GM12878 (cell line): ENCODE data around the gene BRD2. TPM values are rescaled to one million over a fixed set of nuclear protein-coding genes. Genes with fewer than 3 reads are reported as not detected.

Experiments
- ATAC-seq: fragments of 200-7000 bp; cut with Tn5 transposase; 3 replicates; pipeline ENCODE4 v1.9.1; 2020; ENCODE audit warnings: mild to moderate bottlenecking, moderate library complexity
- BruUV-seq: library from RNA; stranded (reverse); fragments of 400-500 nt; replicated peaks from 2 replicates; lab custom pipeline; 2021; lab: Mats Ljungman, UMichigan
- CTCF ChIA-PET: fragments of 300-600 bp; sonication (Branson Sonifier 250); formaldehyde crosslinking; extraction: SDS; loops from one replicate; lab custom pipeline; 2021; ENCODE audit warnings: inconsistent platforms; lab: Yijun Ruan, JAX
- POLR2A ChIA-PET: fragments of 350-600 bp; formaldehyde crosslinking; extraction: SDS; loops from one replicate; lab custom pipeline; 2021; ENCODE audit warnings: inconsistent platforms; lab: Charles Lee
- RAD21 ChIA-PET: fragments of 300-600 bp; sonication (Branson Sonifier 250); formaldehyde crosslinking; loops from one replicate; lab custom pipeline; 2023; ENCODE audit warnings: antibody characterized with exemption; ENCODE audit not compliant: unreplicated experiment; lab: Charles Lee
- SMC1A ChIA-PET: fragments of 300-600 bp; sonication (Branson Sonifier 250); formaldehyde crosslinking; loops from one replicate; lab custom pipeline; 2023; ENCODE audit not compliant: unreplicated experiment, uncharacterized antibody; lab: Charles Lee
- DNase-seq: peaks from one replicate; pipeline ENCODE4 v3.0.0-alpha.2; 2011; ENCODE audit warnings: low read depth, low spot score
- FAIRE-seq: peaks from 3 replicates; lab custom pipeline; 2011; peaks lifted over from hg19 to GRCh38; lab: Jason Lieb, UNC
- H2AFZ ChIP-seq: 2 replicates; pipeline ENCODE4 v1.6.0; 2011; ENCODE audit warnings: low read depth, low read length, control low read depth; ENCODE audit not compliant: control insufficient read depth
- H3K27ac ChIP-seq: 2 replicates; pipeline ENCODE4 v1.5.1; 2011; ENCODE audit warnings: control low read depth; ENCODE audit not compliant: control insufficient read depth, insufficient read depth
- H3K27me3 ChIP-seq, 2 experiments: replicated peaks in 1 of 2; 2 replicates each; pipeline versions ENCODE4 v1.6.0 to v1.6.1; 2011; ENCODE audit warnings: low read length in 1 of 2; ENCODE audit not compliant: control insufficient read depth in 2 of 2, insufficient read depth in 2 of 2
- H3K36me3 ChIP-seq, 2 experiments: 2 replicates each; pipeline ENCODE4 v1.5.1; 2011; ENCODE audit warnings: low read length in 1 of 2; ENCODE audit not compliant: control insufficient read depth in 2 of 2, insufficient read depth in 2 of 2
- H3K4me1 ChIP-seq: 2 replicates; pipeline ENCODE4 v1.6.1; 2011; ENCODE audit warnings: mild to moderate bottlenecking, low read length, moderate library complexity, mixed read lengths; ENCODE audit not compliant: control insufficient read depth, insufficient read depth
- H3K4me2 ChIP-seq: 2 replicates; pipeline ENCODE4 v1.6.0; 2011; ENCODE audit warnings: control low read depth; ENCODE audit not compliant: control insufficient read depth, insufficient read depth
- H3K4me3 ChIP-seq: fragments of 200-600 bp; sonication (generic); 2 replicates; pipeline ENCODE4 v1.5.1; 2016
- H3K79me2 ChIP-seq: 2 replicates; pipeline ENCODE4 v1.6.0; 2011; ENCODE audit warnings: low read length; ENCODE audit not compliant: control insufficient read depth, insufficient read depth
- H3K9ac ChIP-seq: 2 replicates; pipeline ENCODE4 v1.8.0; 2011; ENCODE audit warnings: low read length, control low read depth, mixed read lengths; ENCODE audit not compliant: control insufficient read depth, insufficient read depth
- H3K9me3 ChIP-seq: replicated peaks from 3 replicates; pipeline ENCODE4 v1.5.1; 2011; ENCODE audit warnings: mild to moderate bottlenecking, low read length; ENCODE audit not compliant: control insufficient read depth, insufficient read depth
- H4K20me1 ChIP-seq: 2 replicates; pipeline ENCODE4 v1.6.0; 2011; ENCODE audit not compliant: control insufficient read depth, insufficient read depth
- BCL11A ChIP-seq: IDR thresholded peaks from 2 replicates; pipeline ENCODE4 v1.6.1; 2011; ENCODE audit warnings: low read depth, low read length
- BHLHE40 ChIP-seq, 2 experiments: fragments of 450-650 bp in 1 of 2; IDR thresholded peaks; 2 replicates each; pipeline ENCODE4 v1.6.1; 2011 to 2017; ENCODE audit warnings: low read depth in 2 of 2, borderline replicate concordance in 1 of 2, improper control_type of control experiment in 1 of 2, low read length in 1 of 2, mild to moderate bottlenecking in 1 of 2
- CBFB ChIP-seq: IDR thresholded peaks from 2 replicates; pipeline ENCODE4 v1.6.1; 2016; ENCODE audit warnings: antibody characterized with exemption, low read depth
- CEBPB ChIP-seq, 2 experiments: fragments of 150-350 bp in 1 of 2; IDR thresholded peaks; 2 replicates each; pipeline ENCODE4 v1.6.1; 2012 to 2014; ENCODE audit warnings: low read depth in 2 of 2, low read length in 2 of 2, borderline replicate concordance in 1 of 2, inconsistent platforms in 1 of 2
- CHD1 ChIP-seq: IDR thresholded peaks from 2 replicates; pipeline ENCODE4 v1.6.1; 2012; ENCODE audit warnings: low read depth, low read length, improper control_type of control experiment
- CHD2 ChIP-seq: IDR thresholded peaks from 2 replicates; pipeline ENCODE4 v1.6.1; 2011; ENCODE audit warnings: low read depth, low read length, improper control_type of control experiment, borderline replicate concordance
- CREB1 ChIP-seq: IDR thresholded peaks from 2 replicates; pipeline ENCODE4 v1.6.1; 2012; ENCODE audit warnings: low read depth, mild to moderate bottlenecking, inconsistent platforms
- HDAC2 ChIP-seq: fragments of 200-600 bp; sonication (generic); IDR thresholded peaks from 2 replicates; pipeline ENCODE4 v1.6.1; 2017
- HDAC6 ChIP-seq: fragments of 200-600 bp; sonication (generic); IDR thresholded peaks from one replicate; pipeline ENCODE4 v1.8.0; 2017; ENCODE audit warnings: antibody characterized with exemption; ENCODE audit not compliant: unreplicated experiment
- MEF2B ChIP-seq: fragments of 450-650 bp; IDR thresholded peaks from 2 replicates; pipeline ENCODE4 v1.6.1; 2018; ENCODE audit warnings: mild to moderate bottlenecking, moderate library complexity; ENCODE audit not compliant: partially characterized antibody, poor library complexity, severe bottlenecking
- NR2C2 ChIP-seq: IDR thresholded peaks from 2 replicates; pipeline ENCODE4 v1.6.1; 2011; ENCODE audit warnings: borderline replicate concordance, low read depth; ENCODE audit not compliant: control insufficient read depth, insufficient read length
- RAD21 ChIP-seq: IDR thresholded peaks from 2 replicates; pipeline ENCODE4 v1.6.1; 2011; ENCODE audit warnings: mild to moderate bottlenecking, low read depth, low read length, moderate library complexity; ENCODE audit not compliant: insufficient read depth
- SP1 ChIP-seq: IDR thresholded peaks from one replicate; pipeline ENCODE4 v1.6.1; 2011; ENCODE audit warnings: low read depth, low read length
- SREBF2 ChIP-seq: IDR thresholded peaks from 2 replicates; pipeline ENCODE4 v1.6.1; 2012; ENCODE audit warnings: mild to moderate bottlenecking, low read length
- WRNIP1 ChIP-seq: IDR thresholded peaks from 2 replicates; pipeline ENCODE4 v1.6.1; 2011; ENCODE audit warnings: low read depth, low read length, improper control_type of control experiment, borderline replicate concordance
- YBX1 ChIP-seq: fragments of 450-650 bp; IDR thresholded peaks from 2 replicates; pipeline ENCODE4 v1.6.1; 2016; ENCODE audit warnings: antibody characterized with exemption
- WGBS: methylation state at CpG from one replicate; pipeline ENCODE4 v1.1.6; 2016; ENCODE audit warnings: low lambda C conversion rate; ENCODE audit not compliant: insufficient replicate concordance, insufficient coverage; ENCODE audit errors: missing lambda C conversion rate; 5-methylcytosine and 5-hydroxymethylcytosine counted together
- in situ Hi-C: fragments of 300-500 bp; cut with MboI; formaldehyde crosslinking; loops from 9 replicates; pipeline ENCODE4 v1.14.3; 2018; ENCODE audit warnings: mixed read lengths
- intact Hi-C: fragments of 100-400 bp; cut with micrococcal nuclease; formaldehyde crosslinking; loops from one replicate; pipeline ENCODE4 v1.14.2; 2022; ENCODE audit not compliant: unreplicated experiment
- polyA plus RNA-seq, 11 experiments: library from polyadenylated mRNA; depleted of rRNA in 4 of 11; unstranded in 6 of 11; stranded (reverse) in 5 of 11; fragments of >200 nt; fragmentation: Nextera tagmentation in 4 of 11; fragmentation: Illumina TruSeq in 1 of 11; extraction: Ambion mirVana in 4 of 11; extraction: Trizol in 1 of 11; gene quantifications; 1 replicate in 1 of 11; 2 replicates in 10 of 11; pipeline versions ENCODE4 v1.2.1 to v1.2.3, GENCODE V29; 2011 to 2016; ENCODE audit warnings: inconsistent platforms in 2 of 11, missing spikeins in 2 of 11, low read depth in 1 of 11
- total RNA-seq, 4 experiments: library from RNA; depleted of rRNA in 3 of 4; stranded (reverse); fragments of >200 nt in 3 of 4; fragmentation: Illumina TruSeq in 1 of 4; extraction: Trizol in 1 of 4; gene quantifications; 2 replicates each; pipeline versions ENCODE4 v1.2.1 to v1.2.3, GENCODE V29; 2013 to 2021
- TF ChIP-seq, protein P1 (sequence below): fragments of 450-650 bp; IDR thresholded peaks from 2 replicates; pipeline ENCODE4 v1.6.1; 2018; ENCODE audit warnings: borderline replicate concordance, mild to moderate bottlenecking; ENCODE audit not compliant: partially characterized antibody
- TF ChIP-seq, protein P2 (sequence below), 3 experiments: IDR thresholded peaks in 2 of 3; conservative IDR thresholded peaks in 1 of 3; 2 replicates each; pipeline ENCODE4 v1.5.1; 2011; ENCODE audit warnings: low read depth in 3 of 3, low read length in 3 of 3, mild to moderate bottlenecking in 3 of 3, control low read depth in 2 of 3, moderate library complexity in 2 of 3, inconsistent platforms in 1 of 3, mixed read lengths in 1 of 3; ENCODE audit not compliant: control insufficient read depth in 2 of 3, insufficient read depth in 1 of 3; ENCODE audit errors: extremely low read depth in 1 of 3

The BRD2 gene
- total and polyA plus RNA-seq, 10 of the 15 experiments (the other 5 are each of a cell fraction or from before 2014, with no cell fraction given), result 32.2 to 239 (median 139) TPM

DNA sequence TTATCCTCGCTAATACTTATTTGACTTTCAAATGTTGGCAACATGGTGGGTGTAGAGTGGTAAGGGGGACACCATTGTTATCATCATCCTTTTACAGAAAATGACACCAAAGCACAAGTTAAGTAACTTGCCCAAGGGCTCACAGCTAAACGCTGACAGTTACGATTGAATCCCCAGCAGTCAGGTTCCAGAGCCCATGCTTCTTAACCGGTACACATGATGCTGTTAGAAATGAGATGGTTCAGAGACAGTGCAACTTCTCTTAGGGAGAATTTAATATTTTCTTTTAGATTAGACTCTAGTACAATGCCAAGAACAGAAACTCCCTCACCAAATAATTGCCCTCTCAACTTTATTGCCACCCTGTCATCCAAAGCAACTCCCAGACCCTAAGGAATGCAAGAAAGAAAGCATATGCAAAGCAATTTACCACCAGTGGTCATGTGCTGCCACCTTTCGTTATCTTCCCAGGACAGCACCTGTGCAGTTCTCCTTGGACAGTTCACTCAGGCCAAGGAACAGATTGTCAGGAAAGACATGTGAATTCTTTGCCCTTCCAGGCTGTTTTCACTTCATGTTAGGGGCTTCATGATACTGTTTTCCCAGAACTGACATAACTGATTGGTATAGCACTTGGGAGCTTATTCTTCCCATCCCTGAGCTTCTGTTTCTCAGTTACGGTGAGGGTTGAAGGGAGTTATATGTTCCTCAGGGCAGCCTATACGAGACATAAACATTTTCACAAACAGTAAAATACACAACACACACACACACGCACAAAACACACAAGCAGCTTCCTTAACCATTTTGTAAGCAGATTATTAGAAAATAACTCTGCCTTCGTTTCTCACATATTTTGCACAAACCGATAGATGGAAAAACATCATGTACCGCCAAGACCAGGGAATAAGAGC is 20.6 kb upstream of the BRD2 start:
- Histone ChIP-seq H3K27ac (peak overlapping the region; percentile 59), H2AFZ (no peak overlapping the region), H3K9ac (no peak overlapping the region; the same call in 1 of the 2 replicates), H4K20me1 (no peaks in the 10 kb centered on the region), H3K4me2 (peak overlapping the region; percentile 77), H3K4me3 (peak overlapping the region; percentile 22), H3K4me1 (peaks cover 55% of the 10 kb centered on the region), H3K36me3 (peaks cover 0 to 4% of the 10 kb centered on the region in 2 experiments; a peak in 2 of 4 replicates), H3K9me3 (no peaks in the 10 kb centered on the region; the same call in 2 of the 3 replicates), H3K27me3 (no peaks in the 10 kb centered on the region), H3K79me2 (peaks cover 62% of the 10 kb centered on the region)
- in situ Hi-C loops, result loop anchor here (10.0 kb wide), 1 partner anchor 333 kb away; no protein-coding TSS in a partner anchor
- 27% methylated on average over 11 of the region's 11 CpGs for WGBS
- ChIA-PET POLR2A (interaction anchor here (0.6 to 13.5 kb wide), 9 partner anchors 8 to 261 kb away, joined by 3 to 486 read pairs (median 5); partner anchors contain the start of genes BRD2 and TAP2), SMC1A (interaction anchor here (0.7 to 11.3 kb wide), 23 partner anchors 10 to 134 kb away, joined by 3 to 354 read pairs (median 5); partner anchors contain the start of genes HLA-DMB and TAP2), CTCF (interaction anchor here (0.7 to 13.5 kb wide), 26 partner anchors 10 to 135 kb away, joined by 3 to 532 read pairs (median 4); partner anchors contain the start of genes BRD2, HLA-DMB and TAP2), RAD21 (interaction anchor here (0.7 to 2.6 kb wide), 20 partner anchors 9 to 224 kb away, joined by 3 to 30 read pairs (median 4); partner anchors contain the start of genes BRD2 and TAP2)
- intact Hi-C loops, result loop anchor here (1.0 to 10.0 kb wide), 3 partner anchors 15 to 513 kb away; partner anchors contain the start of gene HLA-DRA
- peak; percentile 56 for DNase-seq
- BruUV-seq, result no TSS peak
- FAIRE-seq, result peak; percentile 64
- peak; percentile 13; the same call in 2 of the 3 replicates for ATAC-seq
- TF ChIP-seq CHD1, result no peak
- no peak for TF ChIP-seq SREBF2
- peak; percentile 92 for TF ChIP-seq RAD21
- peak in 1 of 2 experiments; percentile 24; a peak in 1 of 4 replicates for TF ChIP-seq BHLHE40 (IDR thresholded peaks at IDR 0.05; ENCODE audit: borderline replicate concordance in 1 of 2, low read depth in 2 of 2, low read length in 1 of 2)
- no peak; the same call in 1 of the 2 replicates for TF ChIP-seq CREB1
- no peak for TF ChIP-seq SP1
- TF ChIP-seq, protein P1, sequence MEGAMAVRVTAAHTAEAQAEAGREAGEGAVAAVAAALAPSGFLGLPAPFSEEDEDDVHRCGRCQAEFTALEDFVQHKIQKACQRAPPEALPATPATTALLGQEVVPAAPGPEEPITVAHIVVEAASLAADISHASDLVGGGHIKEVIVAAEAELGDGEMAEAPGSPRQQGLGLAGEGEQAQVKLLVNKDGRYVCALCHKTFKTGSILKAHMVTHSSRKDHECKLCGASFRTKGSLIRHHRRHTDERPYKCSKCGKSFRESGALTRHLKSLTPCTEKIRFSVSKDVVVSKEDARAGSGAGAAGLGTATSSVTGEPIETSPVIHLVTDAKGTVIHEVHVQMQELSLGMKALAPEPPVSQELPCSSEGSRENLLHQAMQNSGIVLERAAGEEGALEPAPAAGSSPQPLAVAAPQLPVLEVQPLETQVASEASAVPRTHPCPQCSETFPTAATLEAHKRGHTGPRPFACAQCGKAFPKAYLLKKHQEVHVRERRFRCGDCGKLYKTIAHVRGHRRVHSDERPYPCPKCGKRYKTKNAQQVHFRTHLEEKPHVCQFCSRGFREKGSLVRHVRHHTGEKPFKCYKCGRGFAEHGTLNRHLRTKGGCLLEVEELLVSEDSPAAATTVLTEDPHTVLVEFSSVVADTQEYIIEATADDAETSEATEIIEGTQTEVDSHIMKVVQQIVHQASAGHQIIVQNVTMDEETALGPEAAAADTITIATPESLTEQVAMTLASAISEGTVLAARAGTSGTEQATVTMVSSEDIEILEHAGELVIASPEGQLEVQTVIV, result no peak
- no peak for TF ChIP-seq NR2C2
- no peak for TF ChIP-seq HDAC6
- TF ChIP-seq CHD2, result no peak
- no peak for TF ChIP-seq MEF2B
- no peak for TF ChIP-seq HDAC2
- TF ChIP-seq, protein P2, sequence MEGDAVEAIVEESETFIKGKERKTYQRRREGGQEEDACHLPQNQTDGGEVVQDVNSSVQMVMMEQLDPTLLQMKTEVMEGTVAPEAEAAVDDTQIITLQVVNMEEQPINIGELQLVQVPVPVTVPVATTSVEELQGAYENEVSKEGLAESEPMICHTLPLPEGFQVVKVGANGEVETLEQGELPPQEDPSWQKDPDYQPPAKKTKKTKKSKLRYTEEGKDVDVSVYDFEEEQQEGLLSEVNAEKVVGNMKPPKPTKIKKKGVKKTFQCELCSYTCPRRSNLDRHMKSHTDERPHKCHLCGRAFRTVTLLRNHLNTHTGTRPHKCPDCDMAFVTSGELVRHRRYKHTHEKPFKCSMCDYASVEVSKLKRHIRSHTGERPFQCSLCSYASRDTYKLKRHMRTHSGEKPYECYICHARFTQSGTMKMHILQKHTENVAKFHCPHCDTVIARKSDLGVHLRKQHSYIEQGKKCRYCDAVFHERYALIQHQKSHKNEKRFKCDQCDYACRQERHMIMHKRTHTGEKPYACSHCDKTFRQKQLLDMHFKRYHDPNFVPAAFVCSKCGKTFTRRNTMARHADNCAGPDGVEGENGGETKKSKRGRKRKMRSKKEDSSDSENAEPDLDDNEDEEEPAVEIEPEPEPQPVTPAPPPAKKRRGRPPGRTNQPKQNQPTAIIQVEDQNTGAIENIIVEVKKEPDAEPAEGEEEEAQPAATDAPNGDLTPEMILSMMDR (IDR thresholded peaks at IDR 0.05 in 2 of 3, conservative IDR thresholded peaks at IDR 0.05 in 1 of 3; ENCODE audit: control insufficient read depth in 2 of 3, extremely low read depth in 1 of 3, insufficient read depth in 1 of 3, low read depth in 3 of 3, low read length in 3 of 3), result peak; percentile 69 to 88 (median 82)
- 0 out of 2 replicates have a peak, but pooled peaks have one; percentile 24 for TF ChIP-seq CBFB
- TF ChIP-seq CEBPB (IDR thresholded peaks at IDR 0.05; ENCODE audit: borderline replicate concordance in 1 of 2, low read depth in 2 of 2, low read length in 2 of 2), result no peak
- TF ChIP-seq BCL11A, result no peak
- no peak for TF ChIP-seq YBX1
- peak; percentile 23; the same call in 1 of the 2 replicates for TF ChIP-seq WRNIP1
